Measurements from ENCODE around the gene POU6F2.

DNA sequence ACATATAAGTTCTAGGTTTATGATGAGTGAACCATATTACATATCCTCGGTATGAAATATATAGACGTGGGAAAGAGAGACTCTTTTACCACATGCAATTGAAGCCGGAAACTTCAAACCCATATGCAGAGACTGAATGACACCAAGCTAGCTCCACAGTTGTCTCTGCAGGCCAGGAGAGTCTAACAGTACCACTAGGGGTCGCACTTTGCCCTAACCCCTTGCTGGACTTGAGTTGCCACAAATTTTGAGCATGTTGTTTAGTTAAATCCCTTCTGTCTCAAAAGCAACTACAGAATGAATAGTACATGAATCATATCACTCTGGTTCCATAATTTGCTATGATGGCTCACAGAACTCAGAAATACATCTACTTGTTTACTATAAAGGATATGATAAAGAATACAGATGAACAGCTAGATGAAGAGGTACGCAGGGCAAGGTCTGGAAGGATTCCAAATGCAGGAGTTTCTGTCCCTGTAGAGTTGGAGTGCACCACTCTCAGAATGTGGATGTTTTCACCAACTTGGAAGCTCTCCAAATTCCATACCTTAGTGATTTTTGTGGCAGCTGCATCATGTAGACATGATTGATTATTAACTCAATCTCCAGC, 476.1 kb downstream of the POU6F2 start:
- TF ChIP-seq, protein P1, sequence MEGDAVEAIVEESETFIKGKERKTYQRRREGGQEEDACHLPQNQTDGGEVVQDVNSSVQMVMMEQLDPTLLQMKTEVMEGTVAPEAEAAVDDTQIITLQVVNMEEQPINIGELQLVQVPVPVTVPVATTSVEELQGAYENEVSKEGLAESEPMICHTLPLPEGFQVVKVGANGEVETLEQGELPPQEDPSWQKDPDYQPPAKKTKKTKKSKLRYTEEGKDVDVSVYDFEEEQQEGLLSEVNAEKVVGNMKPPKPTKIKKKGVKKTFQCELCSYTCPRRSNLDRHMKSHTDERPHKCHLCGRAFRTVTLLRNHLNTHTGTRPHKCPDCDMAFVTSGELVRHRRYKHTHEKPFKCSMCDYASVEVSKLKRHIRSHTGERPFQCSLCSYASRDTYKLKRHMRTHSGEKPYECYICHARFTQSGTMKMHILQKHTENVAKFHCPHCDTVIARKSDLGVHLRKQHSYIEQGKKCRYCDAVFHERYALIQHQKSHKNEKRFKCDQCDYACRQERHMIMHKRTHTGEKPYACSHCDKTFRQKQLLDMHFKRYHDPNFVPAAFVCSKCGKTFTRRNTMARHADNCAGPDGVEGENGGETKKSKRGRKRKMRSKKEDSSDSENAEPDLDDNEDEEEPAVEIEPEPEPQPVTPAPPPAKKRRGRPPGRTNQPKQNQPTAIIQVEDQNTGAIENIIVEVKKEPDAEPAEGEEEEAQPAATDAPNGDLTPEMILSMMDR (IDR thresholded peaks at IDR 0.05 in 2 of 3, conservative IDR thresholded peaks at IDR 0.05 in 1 of 3; ENCODE audit: insufficient read depth in 2 of 3, low read depth in 1 of 3, low read length in 3 of 3) = peak; percentile 76 to 85 (median 80)
- TF ChIP-seq TAF1 (IDR thresholded peaks at IDR 0.05; ENCODE audit: control insufficient read depth, extremely low read depth, insufficient read depth, low read length, severe bottlenecking) = no peak
- TF ChIP-seq MAFK (IDR thresholded peaks at IDR 0.05; ENCODE audit: low read length) = no peak
- no peak for TF ChIP-seq WHSC1 (IDR thresholded peaks at IDR 0.05; ENCODE audit: low read length)
- TF ChIP-seq ETV6 (IDR thresholded peaks at IDR 0.05; ENCODE audit: borderline replicate concordance in 1 of 2, low read depth in 2 of 2, low read length in 1 of 2) = no peak
- TF ChIP-seq ETV6 (CRISPR knock-in tag; IDR thresholded peaks at IDR 0.05; ENCODE audit: borderline replicate concordance) = no peak
- no peak for TF ChIP-seq NR2C1 (IDR thresholded peaks at IDR 0.05)
- TF ChIP-seq NR2C1 (tag; IDR thresholded peaks at IDR 0.05) = no peak
- TF ChIP-seq COPS2 (conservative IDR thresholded peaks at IDR 0.05) = no peak
- TF ChIP-seq, protein P2, sequence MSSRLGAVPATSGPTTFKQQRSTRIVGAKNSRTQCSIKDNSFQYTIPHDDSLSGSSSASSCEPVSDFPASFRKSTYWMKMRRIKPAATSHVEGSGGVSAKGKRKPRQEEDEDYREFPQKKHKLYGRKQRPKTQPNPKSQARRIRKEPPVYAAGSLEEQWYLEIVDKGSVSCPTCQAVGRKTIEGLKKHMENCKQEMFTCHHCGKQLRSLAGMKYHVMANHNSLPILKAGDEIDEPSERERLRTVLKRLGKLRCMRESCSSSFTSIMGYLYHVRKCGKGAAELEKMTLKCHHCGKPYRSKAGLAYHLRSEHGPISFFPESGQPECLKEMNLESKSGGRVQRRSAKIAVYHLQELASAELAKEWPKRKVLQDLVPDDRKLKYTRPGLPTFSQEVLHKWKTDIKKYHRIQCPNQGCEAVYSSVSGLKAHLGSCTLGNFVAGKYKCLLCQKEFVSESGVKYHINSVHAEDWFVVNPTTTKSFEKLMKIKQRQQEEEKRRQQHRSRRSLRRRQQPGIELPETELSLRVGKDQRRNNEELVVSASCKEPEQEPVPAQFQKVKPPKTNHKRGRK (tag; IDR thresholded peaks at IDR 0.05) = no peak
- no peak for TF ChIP-seq POLR2AphosphoS2 (IDR thresholded peaks at IDR 0.05; ENCODE audit: low read length)
- TF ChIP-seq EZH2 (IDR thresholded peaks at IDR 0.05; ENCODE audit: borderline replicate concordance, low read depth, low read length) = no peak; the same call in 1 of the 2 replicates
